ENCODE results near the gene CBY3. TPM values are rescaled to one million over a fixed set of nuclear protein-coding genes. Genes with fewer than 3 reads are reported as not detected.
"Not testable (repeated sequence)": the region's sequence is repeated elsewhere in the genome, so short reads cannot be mapped to it uniquely, and the experiment has no call there.

Gene CBY3
- total and polyA plus RNA-seq, 2 donors (not counting 1 experiment from before 2014, with no cell fraction given) = 0.13 to 0.37 TPM

- Histone ChIP-seq H3K27ac (ENCODE audit: low read length in 2 of 2) (no peak overlapping the region), H4K20me1 (ENCODE audit: control insufficient read depth, insufficient read depth, low read length, poor library complexity, severe bottlenecking) (peaks cover under 1% of the 10 kb centered on the region), H3K36me3 (replicated peaks in 1 of 2; ENCODE audit: control extremely low read depth in 1 of 2, control insufficient read depth in 1 of 2, extremely low read depth in 1 of 2, insufficient read depth in 2 of 2, low read length in 1 of 2) (no peaks in the 10 kb centered on the region), H3K4me3 (ENCODE audit: control extremely low read depth in 1 of 5, extremely low read depth in 1 of 5, insufficient read depth in 1 of 5, low read depth in 2 of 5, low read length in 4 of 5) (no peak overlapping the region), H2AFZ (ENCODE audit: insufficient read depth, low read depth, low read length, poor library complexity, severe bottlenecking) (no peak overlapping the region), H3K9me3 (ENCODE audit: control extremely low read depth in 1 of 3, control insufficient read depth in 2 of 3, insufficient read depth in 1 of 3, low read length in 2 of 3) (no peaks in the 10 kb centered on the region), H3K27me3 (replicated peaks in 1 of 4; ENCODE audit: control extremely low read depth in 1 of 4, control insufficient read depth in 3 of 4, insufficient read depth in 4 of 4, low read length in 3 of 4) (no peaks in the 10 kb centered on the region), H3K9ac (ENCODE audit: low read length) (no peak overlapping the region), H3K4me1 (ENCODE audit: control insufficient read depth in 2 of 2, insufficient read depth in 2 of 2, low read length in 2 of 2) (peaks cover 5 to 14% of the 10 kb centered on the region in 2 donors), H3K4me2 (replicated peaks; ENCODE audit: low read depth, low read length, poor library complexity, severe bottlenecking) (no peak overlapping the region), H3K79me2 (ENCODE audit: control insufficient read depth, insufficient read depth, low read length) (peaks cover 8% of the 10 kb centered on the region)
- 100% methylated on average over 1 of the region's 6 CpGs for WGBS (ENCODE audit: insufficient coverage)
- DNase-seq (no peak), ATAC-seq (ENCODE audit: low read depth) (no peak)
- no peaks in the 10 kb centered on the region for H3K27me3 Mint-ChIP-seq
- intact Hi-C loops (cut with micrococcal nuclease) = loop anchor here (10.0 kb wide), 2 partner anchors 210 to 1450 kb away; partner anchors contain the start of gene TBC1D9B
- no peak overlapping the region for H3K4me3 Mint-ChIP-seq
- peaks cover 11% of the 10 kb centered on the region for H3K4me1 Mint-ChIP-seq
- ChIA-PET CTCF (no interaction called here), POLR2A (interaction anchor here (0.6 to 0.7 kb wide), 2 partner anchors 89 to 1545 kb away, joined by 3 read pairs; no protein-coding TSS in a partner anchor)
- H3K27ac Mint-ChIP-seq = no peak overlapping the region
- TF ChIP-seq EZH2 (IDR thresholded peaks at IDR 0.05; ENCODE audit: borderline replicate concordance, insufficient read depth, low read depth, low read length, poor library complexity, severe bottlenecking) (no peak), CTCF (IDR thresholded peaks at IDR 0.05) (no peak)
- no peaks in the 10 kb centered on the region for H3K9me3 Mint-ChIP-seq (ENCODE audit: insufficient read depth)
Observed at GRCh38 chr5:179694561-179694960, 13.7 kb upstream of the CBY3 start.

- H4K20me1 ChIP-seq (ENCODE audit: control insufficient read depth, insufficient read depth, low read length, poor library complexity, severe bottlenecking); H3K79me2 ChIP-seq (ENCODE audit: control insufficient read depth, insufficient read depth, low read length); CTCF ChIA-PET; H3K4me2 ChIP-seq (replicated peaks; ENCODE audit: low read depth, low read length, poor library complexity, severe bottlenecking); H3K27ac ChIP-seq (ENCODE audit: low read length in 2 of 2); H3K9ac ChIP-seq (ENCODE audit: low read length); H3K4me1 ChIP-seq (ENCODE audit: control insufficient read depth in 2 of 2, insufficient read depth in 2 of 2, low read length in 2 of 2); H3K4me3 Mint-ChIP-seq; H3K9me3 Mint-ChIP-seq (ENCODE audit: insufficient read depth); H3K27ac Mint-ChIP-seq; H3K27me3 ChIP-seq (replicated peaks in 1 of 4; ENCODE audit: control extremely low read depth in 1 of 4, control insufficient read depth in 3 of 4, insufficient read depth in 4 of 4, low read length in 3 of 4); H2AFZ ChIP-seq (ENCODE audit: insufficient read depth, low read depth, low read length, poor library complexity, severe bottlenecking); POLR2A ChIA-PET; H3K4me3 ChIP-seq (ENCODE audit: control extremely low read depth in 1 of 5, extremely low read depth in 1 of 5, insufficient read depth in 1 of 5, low read depth in 2 of 5, low read length in 4 of 5); DNase-seq; H3K4me1 Mint-ChIP-seq; H3K27me3 Mint-ChIP-seq; H3K9me3 ChIP-seq (ENCODE audit: control extremely low read depth in 1 of 3, control insufficient read depth in 2 of 3, insufficient read depth in 1 of 3, low read length in 2 of 3); H3K36me3 ChIP-seq (replicated peaks in 1 of 2; ENCODE audit: control extremely low read depth in 1 of 2, control insufficient read depth in 1 of 2, extremely low read depth in 1 of 2, insufficient read depth in 2 of 2, low read length in 1 of 2); ATAC-seq (ENCODE audit: low read depth); intact Hi-C loops (cut with micrococcal nuclease): not testable (repeated sequence)
- WGBS (ENCODE audit: insufficient coverage) = 76% methylated on average over 3 of the region's 9 CpGs
Observed at GRCh38 chr5:179689212-179689611, 8.4 kb upstream of the CBY3 start.
